GM18508 (cell line): ENCODE data around the gene ZNF888.
"Not testable (repeated sequence)": the region's sequence is repeated elsewhere in the genome, so short reads cannot be mapped to it uniquely, and the experiment has no call there.

Source experiments
- ATAC-seq: cut with Tn5 transposase; IDR thresholded peaks from one replicate; pipeline ENCODE4 v1.9.1; 2021; ENCODE audit warnings: moderate number of reproducible peaks; ENCODE audit not compliant: insufficient read depth, unreplicated experiment

Gene ZNF888

GRCh38 chr19:52942386-52943133 lies 19.3 kb upstream of the ZNF888 start:
- peak; percentile 64 for ATAC-seq

GRCh38 chr19:52941941-52942385 lies 18.7 kb upstream of the ZNF888 start:
- ATAC-seq: no peak

- ATAC-seq: not testable (repeated sequence)
These were observed 18.3 kb upstream of the ZNF888 start for GRCh38 chr19:52941523-52941922.

GRCh38 chr19:52940905-52941304 lies 17.7 kb upstream of the ZNF888 start:
- not testable (repeated sequence) for ATAC-seq

GRCh38 chr19:52938761-52939160 lies 15.5 kb upstream of the ZNF888 start:
- ATAC-seq: no peak

GRCh38 chr19:52936954-52937325 lies 13.7 kb upstream of the ZNF888 start:
- ATAC-seq: no peak

GRCh38 chr19:52936151-52936953 lies 13.1 kb upstream of the ZNF888 start:
- no peak for ATAC-seq

- no peak for ATAC-seq
These were observed 12.2 kb upstream of the ZNF888 start for GRCh38 chr19:52935434-52935833.

GRCh38 chr19:52924641-52925040 lies 1.4 kb upstream of the ZNF888 start:
- ATAC-seq: not testable (repeated sequence)

GRCh38 chr19:52923778-52924593 lies 758 bp upstream of the ZNF888 start:
- no peak for ATAC-seq

- ATAC-seq: no peak
These were observed 5.7 kb downstream of the ZNF888 start for GRCh38 chr19:52917531-52917930.

- no peak for ATAC-seq
These were observed 12.6 kb downstream of the ZNF888 start for GRCh38 chr19:52910648-52911047.

GRCh38 chr19:52904052-52904780 lies 19.0 kb downstream of the ZNF888 start:
- ATAC-seq: not testable (repeated sequence)

GRCh38 chr19:52901842-52902241 lies 21.4 kb downstream of the ZNF888 start:
- no peak for ATAC-seq

GRCh38 chr19:52898596-52898995 lies 24.6 kb downstream of the ZNF888 start:
- ATAC-seq: not testable (repeated sequence)

- ATAC-seq: no peak
These were observed 25.1 kb downstream of the ZNF888 start for GRCh38 chr19:52898101-52898500.

GRCh38 chr19:52897138-52897935 lies 25.9 kb downstream of the ZNF888 start, which contains the start of gene ZNF320:
ZNF320 (minus strand) TSS chr19:52897635; CDS start chr19:52890255, 7,380 bp downstream.
- ATAC-seq: peak; percentile 85

- no peak for ATAC-seq
These were observed 26.6 kb downstream of the ZNF888 start for GRCh38 chr19:52896431-52897137.
